AG04450 (cell line): ENCODE results near the gene SLC39A2. TPM values are rescaled to one million over a fixed set of nuclear protein-coding genes. Genes with fewer than 3 reads are reported as not detected.

ENCODE experiments used
- CTCF ChIA-PET: fragments of 300-600, 350-600 bp; formaldehyde crosslinking; extraction: SDS; loops from one replicate; lab custom pipeline; 2022; ENCODE audit warnings: antibody characterized with exemption, inconsistent platforms; lab: Charles Lee
- POLR2A ChIA-PET: fragments of 350-600 bp; formaldehyde crosslinking; extraction: SDS; loops from one replicate; lab custom pipeline; 2021; ENCODE audit warnings: antibody characterized with exemption, inconsistent platforms; lab: Yijun Ruan, JAX
- DNase-seq: peaks from one replicate; pipeline ENCODE4 v3.0.0-alpha.2; 2011; ENCODE audit warnings: low read depth, low spot score
- H3K27ac ChIP-seq: one replicate; pipeline ENCODE4 v1.5.1; 2012; ENCODE audit warnings: low read depth, low read length, control low read depth
- H3K27me3 ChIP-seq: one replicate; pipeline ENCODE4 v1.6.0; 2012; ENCODE audit warnings: low read length; ENCODE audit not compliant: control insufficient read depth, insufficient read depth
- H3K4me3 ChIP-seq: 2 replicates; pipeline ENCODE4 v1.5.1; 2011; ENCODE audit warnings: mild to moderate bottlenecking, low read depth, low read length, control low read depth
- H3K9me3 ChIP-seq: 2 replicates; pipeline ENCODE4 v1.5.1; 2012; ENCODE audit warnings: low read length; ENCODE audit not compliant: control insufficient read depth, insufficient read depth
- CTCF ChIP-seq: IDR thresholded peaks from 2 replicates; pipeline ENCODE4 v1.5.1; 2011; ENCODE audit warnings: low read depth, low read length, control low read depth, inconsistent platforms
- polyA plus RNA-seq: library from polyadenylated mRNA; depleted of rRNA; stranded (reverse); fragments of >200 nt; gene quantifications from 2 replicates; pipeline ENCODE4 v1.2.3, GENCODE V29; 2011

SLC39A2 gene
- polyA plus RNA-seq, 1 experiment: 0.06 TPM

- CTCF ChIA-PET: interaction anchor here (1.3 to 13.3 kb wide), 6 partner anchors 14 to 149 kb away, joined by 3 to 310 read pairs (median 90); partner anchors contain the start of gene RNASE7
- DNase-seq: no peak
- Histone ChIP-seq H3K4me3 (no peak overlapping the region), H3K9me3 (no peaks in the 10 kb centered on the region), H3K27ac (no peak overlapping the region), H3K27me3 (peaks cover 41% of the 10 kb centered on the region)
- POLR2A ChIA-PET: interaction anchor here (0.9 kb wide), 1 partner anchor 85 kb away, joined by 4 read pairs; no protein-coding TSS in a partner anchor
- TF ChIP-seq CTCF: no peak
Observed at GRCh38 chr14:21018781-21019180, 19.7 kb downstream of the SLC39A2 start.

- peaks cover 47% of the 10 kb centered on the region for H3K27me3 ChIP-seq
- no peak overlapping the region for H3K27ac ChIP-seq
- H3K4me3 ChIP-seq: no peak overlapping the region
- no peak for TF ChIP-seq CTCF
- ChIA-PET POLR2A (no interaction called here), CTCF (interaction anchor here (0.9 to 13.3 kb wide), 7 partner anchors 14 to 117 kb away, joined by 3 to 310 read pairs (median 11); partner anchors contain the start of gene RNASE7)
- no peaks in the 10 kb centered on the region for H3K9me3 ChIP-seq
- DNase-seq: no peak
Observed at GRCh38 chr14:21019366-21019765, 20.3 kb downstream of the SLC39A2 start.

- ChIA-PET POLR2A (no interaction called here), CTCF (interaction anchor here (0.7 to 13.3 kb wide), 3 partner anchors 9 to 86 kb away, joined by 4 to 310 read pairs (median 9); no protein-coding TSS in a partner anchor)
- Histone ChIP-seq H3K27ac (no peak overlapping the region), H3K9me3 (no peaks in the 10 kb centered on the region; the same call in 1 of the 2 replicates), H3K4me3 (no peak overlapping the region), H3K27me3 (peaks cover 60% of the 10 kb centered on the region)
- DNase-seq: no peak
- no peak for TF ChIP-seq CTCF
Observed at GRCh38 chr14:21020977-21021545, 22.0 kb downstream of the SLC39A2 start.

GRCh38 chr14:21022686-21023085 is 23.6 kb downstream of the SLC39A2 start:
- DNase-seq: no peak
- Histone ChIP-seq H3K4me3 (no peak overlapping the region), H3K27ac (no peak overlapping the region), H3K27me3 (peaks cover 73% of the 10 kb centered on the region), H3K9me3 (no peaks in the 10 kb centered on the region; the same call in 1 of the 2 replicates)
- POLR2A ChIA-PET: no interaction called here
- TF ChIP-seq CTCF: no peak
- CTCF ChIA-PET: interaction anchor here (1.3 to 13.3 kb wide), 3 partner anchors 8 to 84 kb away, joined by 3 to 310 read pairs (median 11); no protein-coding TSS in a partner anchor

- no peak for DNase-seq
Observed at GRCh38 chr14:21023174-21023573, 24.1 kb downstream of the SLC39A2 start.

More at GRCh38 chr14:21023174-21023573, 24.1 kb downstream of the SLC39A2 start:
- peaks cover 73% of the 10 kb centered on the region for H3K27me3 ChIP-seq
- ChIA-PET POLR2A (no interaction called here), CTCF (interaction anchor here (1.1 to 13.3 kb wide), 4 partner anchors 8 to 84 kb away, joined by 3 to 310 read pairs (median 7); no protein-coding TSS in a partner anchor)
- H3K27ac ChIP-seq: no peak overlapping the region
- no peaks in the 10 kb centered on the region; the same call in 1 of the 2 replicates for H3K9me3 ChIP-seq
- TF ChIP-seq CTCF: no peak
- no peak overlapping the region for H3K4me3 ChIP-seq
